ENCODE results near the gene COL2A1. TPM values are rescaled to one million over a fixed set of nuclear protein-coding genes. Genes with fewer than 3 reads are reported as not detected.

The COL2A1 gene
- total and polyA plus RNA-seq, 9 of the 15 experiments (the other 6 are each of a cell fraction or from before 2014, with no cell fraction given): 0.46 TPM; not detected in 8

GRCh38 chr12:47992776-47993175 lies 11.5 kb downstream of the COL2A1 start (continued):
- TF ChIP-seq RREB1 (CRISPR knock-in tag; IDR thresholded peaks at IDR 0.05): no peak
- no peak for TF ChIP-seq KLF6 (CRISPR knock-in tag; IDR thresholded peaks at IDR 0.05; ENCODE audit: borderline replicate concordance)
- TF ChIP-seq TCFL5 (CRISPR knock-in tag; conservative IDR thresholded peaks at IDR 0.05): no peak
